Left forelimb (tissue), 1 donor: ENCODE results near the gene NDUFV2.
"Not testable (repeated sequence)": the region's sequence is repeated elsewhere in the genome, so short reads cannot be mapped to it uniquely, and the experiment has no call there.

Experiments
- DNase-seq: peaks from one replicate; pipeline ENCODE4 v3.0.0-alpha.2; 2018; ENCODE audit warnings: low spot score

The NDUFV2 gene

DNA sequence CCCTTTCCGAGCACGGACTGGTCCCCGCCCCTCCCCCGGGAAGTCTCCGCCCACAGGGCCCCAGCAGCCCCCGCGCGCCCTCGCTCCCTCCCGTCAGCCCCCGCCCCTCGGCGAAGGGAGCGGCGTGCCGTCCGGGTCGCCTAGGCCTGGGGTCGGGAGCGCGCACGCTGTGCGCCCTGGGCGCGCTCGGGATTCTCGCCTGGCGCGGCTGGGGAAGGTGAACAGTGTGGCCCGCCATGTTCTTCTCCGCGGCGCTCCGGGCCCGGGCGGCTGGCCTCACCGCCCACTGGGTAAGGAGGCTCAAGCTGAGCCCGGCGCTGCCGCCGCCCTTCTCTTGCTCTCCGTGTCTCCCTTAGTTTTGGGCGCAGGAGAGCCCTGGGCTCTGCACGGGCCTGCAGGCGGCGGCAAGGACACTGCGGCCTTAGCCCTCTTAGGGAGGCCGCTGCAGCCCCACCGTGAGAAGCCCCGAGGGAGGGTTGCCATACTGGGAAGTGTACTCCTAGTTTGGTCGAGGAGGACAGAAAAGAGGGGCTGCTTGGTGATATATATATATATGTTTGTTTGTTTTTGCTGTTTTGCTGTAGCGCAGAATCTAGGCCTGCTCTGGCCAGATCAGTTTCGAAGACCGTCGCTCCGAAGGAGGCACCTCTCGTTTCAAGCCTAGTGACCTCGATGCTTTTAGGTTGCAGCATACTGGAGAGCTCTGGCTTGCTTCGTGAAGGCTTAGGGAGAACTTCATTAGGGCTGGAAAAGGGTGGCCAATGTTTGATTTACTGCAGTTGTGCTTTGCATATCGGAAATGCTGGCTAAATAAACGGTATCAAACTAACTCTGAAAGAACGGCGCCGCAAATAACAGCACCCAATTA, at the start of gene NDUFV2:
Gene NDUFV2 (plus strand): TSS at position 192 of the 868 bp plus-strand sequence. CDS start 45 bp downstream, at position 237.
- peak; percentile 99 for DNase-seq

DNA sequence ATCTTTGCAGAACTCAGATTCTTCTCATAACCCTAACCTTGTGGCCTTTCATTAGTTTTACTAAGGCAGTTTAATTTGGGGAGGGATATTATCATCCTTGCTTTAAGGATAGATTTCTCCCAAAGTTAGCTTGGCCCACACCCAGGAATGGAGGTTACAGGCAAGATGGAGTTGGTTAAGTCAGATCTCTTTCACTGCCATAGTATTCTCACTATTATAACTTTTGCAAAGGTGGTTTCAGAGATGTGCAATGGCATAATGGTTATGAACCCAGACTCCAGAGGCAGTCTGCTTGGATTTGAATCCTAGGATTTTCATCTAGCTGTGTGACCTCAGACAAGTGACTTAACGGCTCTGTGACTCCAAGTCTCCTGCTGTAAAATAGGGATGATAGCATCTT, 48.7 kb upstream of the NDUFV2 start:
- no peak for DNase-seq

DNA sequence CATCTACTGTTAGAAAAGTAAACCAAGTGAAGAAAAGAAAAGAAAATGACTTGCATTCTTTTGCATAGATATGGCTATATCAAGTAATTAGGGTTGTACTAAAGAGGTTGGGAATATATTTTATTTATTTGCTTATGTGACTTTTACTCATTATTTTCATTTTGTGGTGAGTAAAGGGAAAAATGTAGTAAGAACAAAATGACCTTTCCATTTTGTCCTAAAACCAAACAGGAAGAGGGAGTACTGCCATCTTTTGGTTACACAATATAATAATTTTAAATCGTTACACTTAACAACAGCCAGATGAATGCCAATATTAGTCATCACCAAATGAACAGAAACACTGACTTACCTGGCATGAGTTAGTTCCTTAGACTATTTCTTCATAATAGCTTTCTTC, 47.3 kb upstream of the NDUFV2 start:
- no peak for DNase-seq

DNA sequence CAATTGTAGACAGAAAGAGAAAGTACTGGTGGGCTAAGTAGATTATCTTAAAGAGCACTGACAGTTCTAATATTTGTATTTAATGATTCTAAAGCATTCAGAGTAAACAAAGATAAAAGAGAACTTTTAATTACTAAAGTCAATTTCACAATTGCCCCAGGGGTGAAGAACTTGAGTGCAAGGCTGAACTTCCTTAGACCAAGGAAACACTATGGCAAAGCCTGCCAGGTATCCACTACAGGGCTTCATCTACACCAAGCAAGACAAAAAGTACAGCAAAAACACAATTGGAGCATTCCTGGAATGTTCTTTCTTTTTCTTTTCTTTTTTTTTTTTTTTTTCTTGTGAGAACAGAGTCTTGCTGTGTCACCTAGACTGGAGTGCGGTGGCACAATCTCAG, 46.9 kb upstream of the NDUFV2 start:
- no peak for DNase-seq

DNA sequence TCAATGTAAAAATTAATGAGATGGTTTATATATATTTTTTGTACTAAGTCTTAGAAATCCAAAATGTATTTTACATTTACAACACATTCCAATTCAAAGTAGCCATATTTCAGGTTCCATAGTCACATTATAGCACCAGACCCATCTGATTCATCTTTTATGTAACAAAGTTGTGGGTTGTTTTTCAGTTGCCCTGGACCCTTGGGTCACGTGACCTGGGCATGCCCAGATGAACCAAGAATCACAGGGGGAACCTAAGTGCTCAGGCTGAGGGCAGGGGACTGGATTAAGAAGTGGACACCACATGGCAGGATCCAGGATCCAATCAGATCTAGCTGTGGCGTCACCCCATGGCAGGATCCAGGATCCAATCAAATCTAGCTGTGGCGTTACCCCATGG, 44.9 kb upstream of the NDUFV2 start:
- DNase-seq: no peak

DNA sequence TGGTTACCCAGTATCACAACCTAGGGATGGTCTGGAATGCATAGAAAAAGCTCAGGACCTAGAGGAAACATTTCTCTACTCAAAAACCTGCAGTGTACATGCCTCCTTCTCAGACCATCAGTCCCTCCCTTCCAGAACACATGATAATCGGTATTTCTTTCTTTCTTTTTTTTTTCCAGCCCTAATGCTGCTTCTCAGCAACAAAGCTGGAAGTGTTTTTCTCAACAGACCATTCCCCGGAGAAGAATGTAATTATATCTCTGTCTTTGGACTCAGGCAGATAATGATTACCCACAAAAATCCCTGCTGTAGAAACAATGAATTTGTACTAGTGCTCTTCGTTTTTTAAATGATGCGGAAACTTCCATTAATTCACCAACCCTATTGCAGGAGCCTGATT, 44.1 kb upstream of the NDUFV2 start:
- DNase-seq: no peak

DNA sequence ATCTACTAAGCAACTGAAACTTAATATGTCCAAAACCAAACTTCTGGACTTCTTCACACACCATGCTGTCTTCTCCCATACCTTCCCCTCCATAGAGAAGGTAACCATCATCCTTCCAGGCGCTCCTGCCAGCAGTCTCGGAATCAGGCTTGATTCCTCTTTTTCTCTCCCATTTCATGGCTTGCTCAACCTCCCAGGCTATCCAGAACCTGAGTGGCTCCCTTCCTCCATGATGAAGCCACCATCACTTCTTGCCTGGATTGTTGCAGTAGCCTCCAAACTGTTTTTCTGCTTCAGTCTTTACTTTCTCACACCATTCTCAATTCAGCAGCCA, 40.1 kb upstream of the NDUFV2 start:
- no peak for DNase-seq

DNA sequence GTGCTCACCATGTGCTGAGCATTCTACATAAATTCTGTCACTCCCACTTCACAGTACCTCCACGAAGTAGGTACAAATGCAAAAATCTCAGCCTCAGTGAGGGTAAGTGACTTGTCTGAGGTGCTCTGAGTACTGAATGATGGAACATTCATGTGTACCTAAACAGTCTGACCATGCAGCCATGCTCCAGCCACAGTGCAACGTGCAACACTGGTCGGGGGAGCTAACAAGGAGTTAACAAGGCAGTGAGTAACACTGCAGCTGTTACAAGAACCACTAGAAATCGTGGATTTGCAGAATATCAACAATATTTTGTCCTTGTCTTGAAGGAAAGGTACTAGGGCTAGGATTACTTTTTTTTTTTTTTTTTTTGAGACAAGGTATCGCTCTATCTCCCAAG, 36.6 kb upstream of the NDUFV2 start:
- DNase-seq: no peak

DNA sequence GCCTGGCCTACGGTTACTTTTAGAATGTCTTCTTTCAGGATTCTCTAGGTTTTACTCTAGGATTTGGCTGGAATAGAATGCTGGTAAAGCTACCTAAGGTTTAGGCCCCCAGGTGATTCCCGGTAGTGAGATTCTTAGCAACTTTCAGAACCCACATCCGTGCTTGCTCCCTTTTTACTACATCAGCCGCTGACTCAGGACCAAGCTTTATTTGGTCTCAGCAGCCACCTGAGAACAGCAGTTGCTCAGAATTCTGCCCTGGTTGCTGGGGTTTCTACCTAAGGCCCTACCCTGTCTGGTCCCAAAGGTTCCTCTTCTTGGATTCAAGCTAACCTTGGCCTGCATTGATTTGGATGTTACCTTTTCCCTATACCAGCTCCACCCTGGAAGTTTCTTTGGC, 36.1 kb upstream of the NDUFV2 start:
- no peak for DNase-seq

DNA sequence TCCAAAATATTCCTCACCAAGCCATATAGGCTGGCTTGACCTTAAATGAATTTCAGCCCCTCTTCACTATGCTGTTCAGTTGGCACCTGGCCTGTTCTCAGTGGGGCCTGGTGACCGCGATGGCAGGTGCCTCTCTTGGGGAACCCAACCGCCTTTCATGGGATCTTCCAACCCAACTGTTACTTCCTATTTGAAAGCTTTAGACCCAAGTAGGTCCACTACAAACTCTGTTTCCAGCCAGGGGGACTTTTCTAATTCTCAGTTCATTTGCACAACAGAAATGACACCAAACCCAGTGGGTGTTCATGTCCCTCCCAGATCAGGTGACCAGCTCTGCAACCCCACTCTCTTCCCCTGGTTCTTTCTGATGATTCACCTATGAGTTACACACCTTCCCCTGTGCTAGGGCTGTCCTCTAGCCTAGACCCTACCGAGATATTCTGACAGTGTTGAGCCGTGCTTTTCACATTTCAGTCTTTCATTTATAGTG, 35.6 kb upstream of the NDUFV2 start:
- no peak for DNase-seq

DNA sequence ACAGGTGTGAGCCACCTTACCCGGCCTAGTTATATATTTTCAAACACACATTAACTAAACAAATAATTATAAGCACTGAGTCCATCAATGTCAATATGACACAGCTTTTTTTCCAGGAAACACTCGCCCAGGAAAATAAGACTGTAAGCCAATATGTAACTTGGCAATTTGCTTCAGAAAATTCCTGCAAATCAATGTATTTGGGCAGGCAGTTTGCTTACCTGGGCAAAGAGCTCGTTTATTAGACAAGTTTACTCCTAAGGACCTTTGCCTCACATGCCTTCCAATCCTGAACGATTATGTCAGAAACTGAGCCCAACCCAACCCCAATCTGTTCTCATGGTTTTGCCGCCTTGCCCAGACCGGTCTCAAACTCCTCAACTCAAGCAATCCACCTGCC, 34.7 kb upstream of the NDUFV2 start:
- DNase-seq: no peak

DNA sequence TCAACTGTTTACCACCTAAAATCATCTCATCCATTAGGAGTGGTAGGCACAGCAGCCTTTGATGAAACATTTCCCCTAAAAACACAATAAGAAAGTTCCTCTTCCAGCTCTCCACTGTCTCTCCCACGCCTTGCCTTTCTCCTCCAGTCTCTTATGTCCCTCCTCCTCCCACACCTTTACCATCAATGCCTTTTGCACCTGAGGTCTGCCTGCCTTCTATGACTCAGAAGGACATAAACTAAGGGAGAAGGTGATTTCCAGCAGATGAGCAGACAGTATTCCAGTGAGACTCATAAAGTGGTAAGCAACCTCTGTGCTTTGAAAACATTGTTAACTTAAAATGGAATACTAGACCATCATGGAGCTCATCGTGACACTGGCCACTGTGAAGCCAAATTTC, 34.2 kb upstream of the NDUFV2 start:
- no peak for DNase-seq

DNA sequence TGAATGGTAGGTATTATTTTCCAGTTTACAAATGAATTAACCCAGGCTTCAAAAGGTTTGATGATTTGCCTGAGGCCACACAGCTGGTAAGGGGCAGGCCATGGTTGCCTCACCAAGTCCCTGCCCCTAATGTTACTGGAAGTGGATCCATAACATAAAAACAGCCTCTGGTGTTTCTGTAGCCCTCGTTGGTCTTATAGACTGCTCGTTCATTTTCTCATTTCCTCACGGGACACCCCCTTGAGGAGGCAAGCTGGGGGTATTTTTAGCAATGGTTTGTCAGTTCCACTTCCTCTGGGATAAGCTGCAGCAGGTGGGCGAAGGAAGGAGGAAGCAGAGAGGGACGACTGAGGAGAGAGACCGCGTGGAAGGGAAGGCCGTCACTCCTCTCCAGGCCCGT, 32.9 kb upstream of the NDUFV2 start:
- no peak for DNase-seq

DNA sequence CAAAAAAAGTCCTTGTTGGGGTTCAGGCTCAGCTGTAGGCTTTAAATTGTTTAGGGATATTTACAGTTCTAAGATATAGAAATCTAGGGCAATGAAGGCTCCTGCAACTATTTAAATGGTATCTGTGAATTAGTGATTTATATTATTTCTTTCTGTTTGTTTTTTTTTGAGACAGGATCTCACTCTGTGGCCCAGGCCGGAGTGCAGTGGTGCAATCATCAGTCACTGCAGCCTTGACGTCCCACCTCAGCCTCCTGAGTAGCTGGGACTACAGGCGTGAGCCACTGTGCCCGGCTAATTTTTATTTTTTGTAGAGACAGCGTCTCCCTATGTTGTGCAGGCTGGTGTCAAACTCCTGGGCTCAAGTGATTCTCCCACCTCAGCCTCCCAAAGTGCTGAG, 32.3 kb upstream of the NDUFV2 start:
- no peak for DNase-seq

DNA sequence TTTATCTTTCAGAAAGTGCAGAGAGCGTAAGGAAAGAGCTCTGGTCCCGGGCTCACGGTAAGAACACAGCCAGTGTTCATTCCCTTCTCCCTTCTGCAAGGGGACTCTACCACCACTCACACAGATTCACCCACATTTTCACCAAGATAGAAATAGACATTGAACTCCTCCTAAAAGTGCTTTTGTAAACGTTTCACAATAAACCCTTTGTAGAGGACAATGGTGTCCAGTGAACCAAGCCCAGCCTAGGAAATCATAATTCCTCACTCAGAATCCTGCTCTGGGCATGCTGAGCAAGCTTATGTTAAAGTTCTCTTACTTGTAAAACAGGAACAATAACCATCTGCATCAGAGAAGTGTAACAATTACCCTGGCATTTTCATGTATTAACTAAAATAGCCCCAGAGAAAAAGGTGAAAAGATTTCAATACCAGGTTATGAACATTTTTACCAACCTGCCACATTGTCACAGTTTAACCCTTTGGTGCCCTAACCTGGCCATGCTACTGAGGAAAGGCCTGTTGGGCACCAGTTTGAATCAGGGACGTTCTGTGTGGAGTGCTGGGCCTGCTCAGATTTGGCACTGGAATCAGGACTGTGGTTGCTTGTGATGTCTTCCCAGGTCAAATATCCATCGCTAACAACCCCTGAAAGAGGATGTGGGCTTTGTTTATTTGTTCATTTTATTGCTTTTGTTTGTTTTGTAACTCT, 22.5 kb upstream of the NDUFV2 start:
- DNase-seq: no peak

DNA sequence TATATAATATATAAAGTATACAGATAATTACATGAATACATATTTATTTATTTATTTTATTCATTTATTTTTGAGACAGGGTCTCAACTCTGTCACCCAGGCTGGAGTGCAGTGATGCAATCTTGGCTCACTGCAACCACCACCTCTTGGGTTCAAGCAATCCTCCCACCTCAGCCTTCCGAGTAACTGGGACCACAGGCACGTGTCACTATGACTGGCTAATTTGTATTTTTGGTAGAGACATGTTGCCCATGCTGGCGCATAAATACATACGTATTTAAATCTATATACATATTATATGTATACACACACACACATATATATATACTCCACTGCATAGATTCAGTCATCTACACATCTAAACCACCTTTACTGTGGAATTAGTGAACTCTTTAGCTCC, 20.6 kb upstream of the NDUFV2 start:
- no peak for DNase-seq

DNA sequence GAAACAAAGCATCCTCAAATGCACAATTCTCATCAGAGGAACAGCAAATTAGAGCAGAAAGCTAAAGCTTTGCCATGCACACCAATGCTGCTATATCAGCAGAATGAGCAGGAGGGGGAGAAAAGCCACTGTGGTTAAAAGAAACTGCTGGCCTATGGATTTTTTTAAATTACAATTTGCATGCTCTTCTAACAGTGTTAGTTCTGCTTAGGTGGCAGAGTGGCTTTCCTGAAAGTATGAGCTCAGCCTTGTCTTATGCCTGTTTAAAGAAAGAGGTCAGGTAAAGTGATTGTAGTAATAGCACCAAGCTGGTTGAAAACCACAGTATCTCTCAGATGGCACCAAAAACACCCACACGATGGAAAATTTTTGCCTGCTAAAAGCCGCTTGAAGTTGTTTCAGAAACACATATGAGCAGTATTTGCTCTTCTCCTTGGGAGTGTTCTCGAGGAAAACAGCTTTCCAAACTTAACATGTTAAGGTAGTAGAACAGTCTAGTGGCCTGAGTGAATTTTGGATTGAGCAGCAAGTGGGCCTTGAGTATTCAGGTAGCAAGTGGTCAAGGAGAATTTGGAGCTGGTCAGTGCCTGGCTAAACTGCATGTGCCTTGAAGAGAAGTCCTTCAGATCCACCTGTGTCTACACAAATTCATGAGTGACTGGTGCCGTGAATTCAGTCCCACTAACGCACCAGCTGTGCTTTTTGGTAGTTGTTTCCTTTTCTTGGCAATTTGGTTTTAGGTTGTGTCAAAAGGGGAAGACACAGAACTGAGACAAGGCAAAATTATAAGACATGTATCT, 19.6 kb upstream of the NDUFV2 start:
- DNase-seq: no peak

DNA sequence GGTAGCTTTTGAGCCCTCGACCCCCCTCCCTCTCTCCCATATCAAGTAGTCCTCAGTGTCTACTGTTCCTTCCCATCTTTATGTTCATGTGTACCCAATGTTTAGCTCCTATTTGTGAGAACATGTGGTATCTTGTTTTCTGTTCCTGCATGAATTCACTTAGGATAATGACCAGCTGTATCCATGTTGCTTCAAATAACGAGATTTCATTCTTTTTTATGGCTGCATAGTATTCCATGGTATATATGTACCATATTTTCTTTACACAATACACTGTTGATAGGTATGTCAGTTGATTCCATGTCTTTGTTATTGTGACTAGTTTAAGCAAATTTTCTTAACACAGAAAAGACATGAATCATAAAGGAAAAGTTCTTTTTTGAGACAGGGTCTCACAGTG, 16.5 kb upstream of the NDUFV2 start:
- DNase-seq: no peak

DNA sequence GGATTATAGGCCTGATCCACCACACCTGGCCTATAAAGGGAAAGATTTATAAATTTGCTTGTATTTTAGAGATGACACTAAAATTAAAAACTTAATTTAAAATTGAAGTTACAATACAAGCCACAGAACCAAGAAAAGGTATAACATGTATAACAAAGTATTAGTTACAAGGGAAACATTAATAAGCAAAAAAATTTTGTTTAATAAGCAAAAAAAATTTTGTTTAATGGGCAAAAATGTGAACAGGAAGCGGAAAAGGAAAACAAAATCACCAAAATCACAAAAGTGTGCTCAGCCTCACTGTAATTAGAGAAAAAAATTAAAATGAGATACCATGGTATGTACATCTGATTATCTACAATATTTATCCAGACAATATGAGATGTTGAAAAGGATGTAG, 15.9 kb upstream of the NDUFV2 start:
- DNase-seq: no peak

DNA sequence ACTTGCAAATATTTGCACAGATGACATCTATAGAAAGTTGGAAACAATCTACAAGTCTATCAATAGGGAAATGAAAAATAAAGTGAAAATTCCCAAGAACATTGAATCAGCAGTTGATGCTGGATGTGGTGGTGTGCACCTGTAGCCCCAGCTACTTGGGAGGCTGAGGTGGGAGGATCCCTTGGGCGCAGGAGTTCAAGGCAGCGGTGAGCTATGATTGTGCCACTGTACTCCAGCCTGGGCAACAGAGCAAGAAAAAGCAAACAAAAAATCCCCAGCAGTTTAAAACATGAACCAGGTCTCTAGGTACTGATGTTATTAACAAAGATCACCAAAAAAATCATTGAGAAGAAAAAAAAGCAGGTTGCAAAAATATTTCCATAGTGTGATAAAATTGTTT, 15.4 kb upstream of the NDUFV2 start:
- DNase-seq: no peak

DNA sequence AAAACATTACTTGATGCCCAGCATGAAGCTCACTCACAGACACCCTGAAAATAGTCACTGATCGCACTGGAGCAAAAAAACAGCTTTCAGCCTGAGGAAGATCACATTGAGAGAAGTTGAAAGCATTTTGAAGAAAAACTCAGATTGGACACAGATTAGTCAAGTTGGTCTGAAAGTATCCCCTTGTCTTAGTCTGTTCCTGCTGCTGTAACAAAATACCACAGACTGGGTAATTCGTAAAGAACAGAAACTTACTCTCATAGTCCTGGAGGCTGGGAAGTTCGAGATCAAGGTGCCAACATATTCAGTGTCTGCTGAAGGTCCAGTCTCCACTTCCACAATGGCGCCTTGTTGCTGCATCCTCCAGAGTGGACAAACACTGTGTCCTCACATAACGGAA, 14.2 kb upstream of the NDUFV2 start:
- no peak for DNase-seq

DNA sequence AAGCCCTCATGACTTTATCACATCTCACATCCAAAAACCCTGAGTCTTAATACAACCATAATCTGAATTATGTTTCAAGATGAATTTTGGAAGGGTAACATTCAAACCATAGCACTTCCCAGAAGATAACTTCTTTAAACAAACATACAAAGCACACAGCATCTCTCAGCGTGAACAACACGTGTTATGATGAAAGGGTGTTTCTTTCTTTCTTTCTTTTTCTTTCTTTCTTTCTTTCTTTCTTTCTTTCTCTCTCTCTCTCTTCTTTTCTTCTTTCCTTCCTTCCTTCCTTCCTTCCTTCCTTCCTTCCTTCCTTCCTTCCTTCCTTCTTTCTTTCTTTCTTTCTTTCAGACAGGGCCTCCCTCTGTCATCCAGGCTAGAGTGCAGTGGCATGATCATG, 13.8 kb upstream of the NDUFV2 start:
- DNase-seq: not testable (repeated sequence)

DNA sequence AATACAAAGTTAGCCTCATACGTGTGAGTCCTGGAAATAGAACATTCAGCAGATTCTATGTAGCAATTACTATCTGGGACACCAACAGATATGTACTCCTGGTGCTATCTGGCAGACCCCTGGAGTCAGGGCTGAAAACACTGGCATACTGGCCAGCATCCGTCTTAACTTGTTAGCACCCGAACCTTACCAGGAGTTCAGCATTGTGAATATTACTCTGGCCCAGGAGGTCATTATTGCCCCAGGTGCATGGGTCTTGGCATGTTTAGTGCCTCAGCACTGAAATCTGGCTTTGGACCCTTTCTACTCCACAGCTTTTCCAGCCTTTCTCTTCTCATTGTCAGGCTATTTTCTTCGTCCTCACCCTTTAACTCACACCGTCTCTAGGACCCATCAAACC, 11.9 kb upstream of the NDUFV2 start:
- DNase-seq: no peak
